NCI-H2227 treated with DMSO at 0.1 percent for 48 hours (cell line): ENCODE data around the gene SAPCD1.

Source experiments
- DNase-seq: peaks from one replicate; lab custom pipeline; 2025; lab: John Stamatoyannopoulos, UW

Gene SAPCD1

GRCh38 chr6:31752739-31753319, 9.6 kb upstream of the SAPCD1 start:
- DNase-seq = no peak

DNA sequence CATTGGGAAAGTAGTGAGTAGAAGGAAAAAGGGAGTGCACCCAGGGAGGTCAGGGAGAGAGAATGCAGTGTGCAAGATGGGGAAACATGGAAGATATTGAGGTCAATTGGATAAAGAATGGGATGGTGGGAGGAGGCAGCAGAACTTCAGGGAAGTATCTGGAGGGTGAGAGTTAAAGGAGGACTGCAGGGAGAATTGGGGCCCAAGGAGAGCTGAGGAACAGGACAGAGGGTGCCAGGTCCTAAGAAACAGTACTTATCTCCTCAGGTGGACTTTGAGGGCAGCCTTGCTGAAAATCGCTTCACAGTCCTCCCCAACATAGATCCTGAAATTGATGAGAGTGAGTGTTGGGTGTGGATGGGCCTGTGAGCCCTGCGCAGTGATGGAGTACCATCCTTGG, 4.2 kb upstream of the SAPCD1 start:
- no peak for DNase-seq

DNA sequence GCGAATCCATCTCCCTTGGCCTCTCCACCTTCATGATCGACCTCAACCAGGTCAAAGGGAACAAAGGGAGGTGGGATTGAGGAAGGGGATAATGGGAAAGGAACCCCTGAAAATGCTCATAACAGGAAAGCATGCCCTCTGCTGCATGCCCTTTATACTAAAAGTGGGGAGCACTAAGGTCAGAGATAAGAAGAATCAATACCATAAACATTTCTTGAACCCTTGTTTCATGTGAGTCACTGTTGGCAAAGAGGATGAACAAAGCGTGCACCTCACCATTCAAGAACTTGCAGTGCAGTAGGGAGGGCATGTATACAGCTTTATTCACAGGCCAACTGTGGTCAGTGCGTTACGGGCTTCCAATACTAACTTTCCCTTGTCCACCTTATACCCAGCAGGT, 1.7 kb upstream of the SAPCD1 start:
- DNase-seq = no peak

- no peak for DNase-seq
Observed at GRCh38 chr6:31761343-31761742, 1.1 kb upstream of the SAPCD1 start.

DNA sequence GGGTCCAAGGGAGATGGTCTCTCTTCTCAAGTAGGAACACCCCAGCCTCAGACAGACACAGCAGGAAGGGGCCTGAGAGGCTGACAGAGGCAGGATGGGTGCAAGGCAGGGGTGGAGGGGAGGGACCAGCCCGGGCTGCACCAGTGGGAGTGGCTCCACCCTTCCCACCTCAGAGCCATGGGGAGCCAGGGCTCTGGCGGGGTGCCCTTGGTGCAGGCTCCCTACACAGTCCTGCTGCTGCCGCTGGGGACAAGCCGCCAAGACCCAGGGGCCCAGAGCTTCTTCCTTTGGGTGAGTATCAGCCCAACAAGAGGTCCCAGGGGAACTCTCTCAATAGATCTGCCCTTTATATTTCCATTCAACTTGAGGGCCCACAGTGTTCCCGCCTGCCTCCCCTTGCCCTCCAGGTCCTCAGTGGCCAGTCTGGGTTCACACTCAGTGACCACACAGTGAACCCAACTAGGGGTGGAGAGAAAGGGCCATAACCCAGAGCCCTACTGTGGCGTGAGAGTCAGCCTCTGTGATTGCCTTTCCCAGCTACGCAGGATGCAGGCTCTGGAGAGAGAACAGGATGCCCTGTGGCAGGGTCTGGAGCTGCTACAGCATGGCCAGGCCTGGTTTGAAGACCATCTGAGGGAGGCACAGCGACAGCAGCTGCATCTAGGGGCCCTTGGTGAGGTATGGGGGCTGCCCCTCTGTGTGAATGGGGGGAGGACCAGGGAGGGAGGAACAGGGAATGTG, 592 bp downstream of the SAPCD1 start:
- no peak for DNase-seq

DNA sequence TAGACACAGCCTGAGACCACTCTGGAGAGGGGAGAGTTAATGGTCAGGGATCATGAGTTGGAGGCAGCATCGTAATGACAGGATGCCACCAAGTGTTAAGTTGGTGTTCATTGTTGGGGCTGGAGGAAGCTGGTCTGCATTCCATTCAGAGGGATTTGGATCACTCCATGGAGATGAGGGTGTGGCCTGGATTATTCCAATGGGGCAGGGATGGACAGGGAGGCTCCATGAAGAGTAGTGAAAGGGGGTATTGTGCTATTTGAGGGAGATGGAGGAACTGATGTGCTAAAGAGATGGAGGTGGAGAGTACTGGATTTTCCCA, 1.1 kb downstream of the SAPCD1 start:
- DNase-seq = no peak

- DNase-seq = no peak
Observed at GRCh38 chr6:31764198-31764597, 1.7 kb downstream of the SAPCD1 start.

GRCh38 chr6:31765559-31765909, 3.1 kb downstream of the SAPCD1 start:
- no peak for DNase-seq

GRCh38 chr6:31765910-31766794, 3.7 kb downstream of the SAPCD1 start:
- no peak for DNase-seq

GRCh38 chr6:31767096-31767645, 4.7 kb downstream of the SAPCD1 start:
- no peak for DNase-seq

- DNase-seq = no peak
Observed at GRCh38 chr6:31768363-31769257, 6.2 kb downstream of the SAPCD1 start.

GRCh38 chr6:31769684-31770371, 7.4 kb downstream of the SAPCD1 start:
- DNase-seq = no peak

DNA sequence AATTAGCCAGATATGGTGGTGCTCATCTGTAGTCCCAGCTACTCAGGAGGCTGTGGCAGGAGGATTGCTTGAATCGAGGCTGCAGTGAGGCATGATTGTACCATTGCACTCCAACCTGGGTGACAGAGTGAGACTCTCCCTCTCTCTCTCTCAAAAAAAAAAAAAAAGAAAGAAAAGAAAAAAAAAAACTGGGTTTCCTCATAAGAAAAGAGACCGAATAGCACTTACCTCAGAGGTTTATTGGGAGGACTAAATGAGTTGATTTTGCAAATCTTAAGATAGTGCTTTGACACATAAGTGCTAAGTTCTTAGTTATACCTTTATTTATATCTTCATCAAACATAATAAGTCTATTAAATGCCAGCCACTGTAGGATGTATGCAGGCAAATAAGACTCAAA, 8.4 kb downstream of the SAPCD1 start:
- no peak for DNase-seq

DNA sequence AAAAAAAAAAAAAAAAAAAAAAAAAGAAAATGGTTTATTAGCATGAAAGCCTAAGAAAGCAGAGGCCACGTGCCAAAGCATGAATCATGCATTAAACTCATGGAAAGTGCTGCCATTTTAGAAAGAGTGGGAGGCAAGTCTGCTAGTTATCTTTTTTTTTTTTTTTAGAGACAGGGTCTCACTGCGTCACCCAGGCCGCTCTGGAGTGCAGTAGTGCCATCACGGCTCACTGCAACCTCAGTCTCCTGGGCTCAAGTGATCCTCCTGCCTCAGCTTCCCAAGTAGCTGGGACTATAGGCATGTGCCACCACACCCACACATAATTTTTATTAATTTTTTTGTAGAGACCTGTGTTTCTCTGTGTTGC, 9.5 kb downstream of the SAPCD1 start:
- DNase-seq = no peak

- DNase-seq = no peak
Observed at GRCh38 chr6:31775184-31775583, 12.7 kb downstream of the SAPCD1 start.

DNA sequence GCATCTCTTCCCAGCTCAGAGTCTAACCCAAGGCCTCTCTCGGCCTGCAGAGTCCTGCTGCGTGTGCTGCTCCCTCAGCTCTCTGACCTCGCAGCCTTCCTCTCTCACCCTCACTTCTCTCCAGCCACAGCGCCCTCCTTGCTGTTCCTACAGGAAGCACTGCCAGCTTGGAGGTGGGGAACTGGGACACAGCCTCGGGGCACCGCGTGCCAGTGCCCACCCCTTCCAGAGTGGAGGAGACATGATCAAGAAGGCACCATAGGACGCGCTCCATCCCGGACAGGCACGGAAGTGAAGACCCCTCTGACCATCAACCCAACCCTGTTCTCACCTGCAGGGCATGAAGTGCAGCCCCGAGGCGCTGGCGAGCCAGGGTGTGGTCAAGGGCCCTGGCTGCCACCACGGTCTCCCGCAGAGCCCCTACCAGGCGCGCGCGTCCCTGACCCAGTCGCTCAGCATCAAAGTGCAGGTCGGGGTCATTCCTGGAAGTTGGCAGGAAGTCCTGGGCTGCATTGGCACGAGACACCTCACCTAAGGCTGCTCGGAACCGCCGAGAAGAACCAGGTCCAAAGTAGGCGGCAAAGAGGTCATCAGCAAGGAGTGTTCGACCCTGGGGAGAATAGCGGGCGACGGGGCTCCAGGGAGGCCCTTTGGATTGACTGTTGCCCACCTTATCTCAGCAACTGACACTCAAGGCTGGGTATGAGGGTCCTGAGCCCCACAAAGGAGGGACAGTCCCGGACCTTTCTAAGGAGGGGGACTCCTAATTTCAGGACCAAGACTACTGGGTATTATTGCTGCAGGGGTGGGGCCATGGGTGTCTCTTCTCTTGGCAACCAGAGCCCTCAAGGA, 13.4 kb downstream of the SAPCD1 start:
- no peak for DNase-seq

DNA sequence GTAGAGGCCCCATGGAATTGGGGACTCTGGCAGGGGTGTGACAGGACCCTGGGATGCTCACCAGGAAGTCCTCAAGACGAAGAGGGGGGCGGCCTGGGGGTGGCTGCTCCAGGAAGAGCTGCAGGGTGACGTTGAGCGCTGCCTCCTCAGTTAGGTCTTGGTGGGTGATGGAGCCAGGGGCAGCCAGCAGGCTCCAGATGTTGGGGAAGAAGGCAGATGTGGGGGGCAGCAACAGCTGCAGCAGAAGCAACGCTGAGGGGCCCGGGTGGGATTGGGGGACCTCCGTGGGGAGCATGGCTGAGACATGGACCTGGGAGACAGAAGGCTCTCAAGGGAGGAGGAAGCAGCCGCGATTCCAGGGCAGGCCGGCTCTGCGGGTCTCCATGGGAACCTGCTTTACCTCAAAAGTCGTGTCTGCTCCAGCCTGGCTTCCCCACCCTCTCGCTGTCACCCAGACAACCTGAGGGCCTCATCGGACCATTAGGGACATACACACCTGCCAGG, 14.1 kb downstream of the SAPCD1 start:
- peak; percentile 27 for DNase-seq

DNA sequence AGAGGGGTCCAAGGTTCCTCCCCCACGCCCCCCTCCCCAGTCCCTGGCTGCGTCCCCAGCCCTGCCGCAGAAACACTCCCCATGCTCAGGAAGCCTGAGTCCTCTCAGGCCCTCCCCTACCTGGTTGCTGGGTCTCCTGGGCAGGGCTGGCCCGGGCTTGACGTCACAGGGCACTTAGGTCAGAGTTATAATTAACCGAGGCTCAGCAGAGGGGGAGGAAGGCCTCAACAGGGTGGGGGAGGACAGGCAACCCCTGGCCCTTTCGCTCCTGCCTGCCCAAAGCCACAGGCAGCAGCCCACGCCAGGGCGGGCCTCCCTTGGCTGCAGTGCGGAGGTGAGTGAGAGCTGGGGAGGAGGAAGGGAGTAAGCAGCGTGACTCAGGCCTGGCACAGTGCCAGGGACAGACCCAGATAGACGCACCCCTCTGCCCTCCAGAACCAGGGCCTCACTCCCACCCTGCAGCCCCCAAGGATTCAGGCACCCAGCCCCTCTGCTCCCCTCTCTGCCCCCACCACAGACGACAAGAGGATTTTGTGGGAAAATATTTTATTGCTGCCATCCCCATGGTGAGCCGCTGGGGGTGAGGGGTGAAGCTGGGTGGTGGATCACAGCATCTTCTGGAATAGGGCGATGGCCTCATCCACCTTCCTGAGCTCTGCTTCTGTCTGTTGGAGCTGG, 14.7 kb downstream of the SAPCD1 start, which contains the start of gene VWA7:
Gene VWA7, minus strand, starts transcription at position 340 of the 678 bp plus-strand sequence. CDS start 549 bp downstream, outside the sequence.
- peak; percentile 40 for DNase-seq

- no peak for DNase-seq
Observed at GRCh38 chr6:31777667-31778050, 15.2 kb downstream of the SAPCD1 start.
